ENCODE data around the gene C1orf21.

GRCh38 chr1:184593597-184593996 is 206.8 kb downstream of the C1orf21 start:
- TF ChIP-seq POLR2A (IDR thresholded peaks at IDR 0.05) (no peak), CTCF (IDR thresholded peaks at IDR 0.05) (no peak)
